ENCODE data around the gene RNF214. TPM values are rescaled to one million over a fixed set of nuclear protein-coding genes. Genes with fewer than 3 reads are reported as not detected.
A peak's percentile ranks its signal among the peaks of the same experiment; 100 is the strongest.

Gene RNF214
- total RNA-seq, 4 donors from 2014 or later, result 5.0 to 10.5 (median 5.6) TPM

DNA sequence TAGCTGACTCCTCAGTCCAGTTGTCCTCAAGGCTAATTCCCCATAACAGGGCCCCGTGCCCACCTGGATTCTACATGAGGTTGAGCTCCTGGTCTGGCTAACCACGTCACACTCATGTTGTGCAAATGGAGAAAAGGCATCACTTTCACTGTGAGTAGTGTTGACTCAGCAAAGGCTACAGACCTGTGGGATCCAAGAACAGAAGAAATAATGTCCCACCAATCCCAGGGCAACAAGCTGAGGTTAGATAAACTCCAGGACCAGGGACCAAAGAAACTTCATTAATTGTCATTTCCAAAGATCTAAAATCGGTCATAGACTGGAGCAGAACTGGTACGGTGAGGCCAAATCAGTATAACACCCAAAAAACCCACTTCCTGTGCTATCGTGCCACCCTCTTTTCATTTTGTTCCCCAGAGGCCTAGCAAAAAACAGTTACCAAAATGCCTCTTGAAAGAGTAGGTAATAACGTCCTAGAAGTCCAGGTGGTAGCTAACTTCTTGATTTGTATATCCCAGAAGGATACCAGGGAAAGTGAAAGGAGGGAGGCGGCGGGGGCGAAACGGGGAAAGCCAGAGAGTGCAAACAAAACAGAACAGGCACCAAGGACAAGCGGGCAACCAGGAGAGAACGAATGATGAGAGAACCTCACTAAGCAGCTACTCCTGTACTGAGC is 2.0 kb upstream of the RNF214 start:
- TF ChIP-seq CTCF (IDR thresholded peaks at IDR 0.05) (no peak), POLR2A (IDR thresholded peaks at IDR 0.05) (no peak)
- peak overlapping the region in 3 of 4 donors; percentile 84 to 93 (median 89) for H3K4me3 ChIP-seq
- DNase-seq, result no peak

DNA sequence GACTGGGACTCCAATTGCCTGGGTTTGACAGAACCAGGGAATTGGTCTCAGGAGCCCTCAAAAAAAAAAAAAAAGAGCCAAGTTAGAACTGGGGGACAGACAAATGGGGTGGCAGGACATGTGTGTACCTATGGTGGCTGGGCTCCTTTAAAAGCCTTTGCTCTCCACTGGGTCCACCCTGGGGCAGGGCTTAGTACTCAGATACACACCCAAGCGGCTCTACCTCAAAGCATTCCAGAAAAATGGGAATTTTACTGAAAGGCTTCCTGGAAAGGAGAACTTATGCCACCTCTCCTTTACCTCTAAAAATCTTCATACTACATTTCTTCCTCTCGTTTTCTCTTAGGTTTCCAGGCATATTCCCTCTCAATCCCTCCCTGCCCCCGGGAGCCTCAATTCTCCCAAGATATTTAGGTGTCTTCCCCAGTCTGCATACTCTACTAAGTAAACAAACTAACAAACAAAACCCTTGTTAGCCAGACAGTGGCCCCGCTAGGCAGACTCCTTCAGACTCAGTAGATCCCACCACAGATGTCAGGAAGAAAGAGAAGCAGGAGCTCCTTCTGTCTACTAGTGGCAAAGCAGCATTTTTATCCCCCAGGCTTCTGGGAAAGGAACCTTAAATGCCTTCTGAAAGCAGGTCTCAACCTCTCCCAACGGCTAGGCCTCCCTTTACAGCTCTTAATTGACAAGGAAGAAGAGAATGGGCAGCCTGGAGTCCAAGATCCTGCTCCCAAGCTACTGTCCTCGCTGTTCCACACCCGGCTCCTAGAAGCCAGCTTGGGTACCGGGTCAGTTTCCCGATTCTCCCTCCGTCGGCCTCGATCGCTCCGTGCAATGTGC is 1.3 kb upstream of the RNF214 start:
- peak overlapping the region; percentile 64 to 93 (median 86) for H3K4me3 ChIP-seq
- TF ChIP-seq CTCF (IDR thresholded peaks at IDR 0.05) (no peak), POLR2A (IDR thresholded peaks at IDR 0.05) (no peak)
- peaks cover 15 to 48% (median 15%) of the 10 kb centered on the region in 3 donors for H3K4me1 ChIP-seq
- WGBS, 2 donors, result 2 to 3% methylated on average over 14 of the region's 14 CpGs
- H3K27me3 ChIP-seq, result no peaks in the 10 kb centered on the region
- intact Hi-C loops (cut with DNase I), result no loop called here
- H3K36me3 ChIP-seq, result peaks cover 10 to 47% (median 22%) of the 10 kb centered on the region in 3 donors
- DNase-seq, result no peak
- peak overlapping the region; percentile 91 to 99 (median 97) for H3K27ac ChIP-seq
- no peaks in the 10 kb centered on the region for H3K9me3 ChIP-seq

More for the DNA sequence above, 2.0 kb upstream of the RNF214 start:
- H3K4me1 ChIP-seq, result peaks cover 15 to 55% (median 15%) of the 10 kb centered on the region in 3 donors
- no peaks in the 10 kb centered on the region for H3K9me3 ChIP-seq
- 42 to 53% methylated on average over 10 to 11 of the region's 12 CpGs for WGBS, 2 donors
- peak overlapping the region in 3 of 4 donors; percentile 91 to 99 (median 97) for H3K27ac ChIP-seq
- no peaks in the 10 kb centered on the region for H3K27me3 ChIP-seq
- H3K36me3 ChIP-seq, result peaks cover 10 to 47% (median 22%) of the 10 kb centered on the region in 3 donors
- intact Hi-C loops (cut with DNase I), result no loop called here

GRCh38 chr11:117231842-117232091 is 704 bp upstream of the RNF214 start, which contains the start of gene PCSK7:
Gene PCSK7 (minus strand): TSS chr11:117232073. CDS start chr11:117229844, 2,229 bp downstream.
- 0% methylated on average over 1 of the region's 13 CpGs; no CpG with 5 or more reads in 1 of the 2 donors for WGBS, 2 donors
- Histone ChIP-seq H3K9me3 (no peaks in the 10 kb centered on the region), H3K27ac (peak within 1 kb of the TSS; percentile 91 to 99 (median 97)), H3K4me1 (peaks cover 15 to 47% (median 15%) of the 10 kb centered on the region in 3 donors), H3K4me3 (peak within 1 kb of the TSS; percentile 64 to 93 (median 86)), H3K27me3 (no peaks in the 10 kb centered on the region), H3K36me3 (peaks cover 10 to 42% (median 22%) of the 10 kb centered on the region in 3 donors)
- no peak for DNase-seq
- no peak for TF ChIP-seq POLR2A (IDR thresholded peaks at IDR 0.05)
- TF ChIP-seq CTCF (IDR thresholded peaks at IDR 0.05), result no peak
- intact Hi-C loops (cut with DNase I), result no loop called here

- Histone ChIP-seq H3K27me3 (no peaks in the 10 kb centered on the region), H3K4me1 (peaks cover 15 to 47% (median 15%) of the 10 kb centered on the region in 3 donors), H3K27ac (peak overlapping the region; percentile 91 to 99 (median 97)), H3K4me3 (peak overlapping the region; percentile 64 to 93 (median 86)), H3K9me3 (no peaks in the 10 kb centered on the region), H3K36me3 (peaks cover 10 to 37% (median 12%) of the 10 kb centered on the region in 3 donors)
- 6 to 25% methylated on average over 1 to 4 of the region's 27 CpGs for WGBS, 2 donors
- intact Hi-C loops (cut with DNase I), result no loop called here
- TF ChIP-seq CTCF (IDR thresholded peaks at IDR 0.05) (no peak), POLR2A (IDR thresholded peaks at IDR 0.05) (no peak)
- no peak for DNase-seq
Observed at GRCh38 chr11:117232911-117233409, 489 bp downstream of the RNF214 start.

Measured in esophagus squamous epithelium (tissue), 5 donors.